ENCODE results near the gene MPDU1. TPM values are rescaled to one million over a fixed set of nuclear protein-coding genes. Genes with fewer than 3 reads are reported as not detected.
A peak's percentile ranks its signal among the peaks of the same experiment; 100 is the strongest.
"Not testable (repeated sequence)": the region's sequence is repeated elsewhere in the genome, so short reads cannot be mapped to it uniquely, and the experiment has no call there.

The MPDU1 gene
- total RNA-seq, 1 donor from 2014 or later, result 28.0 TPM

GRCh38 chr17:7579001-7579833 lies 4.4 kb upstream of the MPDU1 start, which contains the start of gene CD68:
Gene CD68 (plus strand): TSS chr17:7579638. CDS start chr17:7579678, 40 bp downstream.
- DNase-seq (peak; percentile 67), ATAC-seq (peak; percentile 38)
- intact Hi-C loops (cut with micrococcal nuclease), result no loop called here

GRCh38 chr17:7579834-7580603 lies 3.6 kb upstream of the MPDU1 start:
- intact Hi-C loops (cut with micrococcal nuclease), result no loop called here
- ATAC-seq (no peak), DNase-seq (no peak)

GRCh38 chr17:7580604-7581575 lies 2.8 kb upstream of the MPDU1 start:
- ATAC-seq, result no peak
- DNase-seq, result no peak
- intact Hi-C loops (cut with micrococcal nuclease), result no loop called here

DNA sequence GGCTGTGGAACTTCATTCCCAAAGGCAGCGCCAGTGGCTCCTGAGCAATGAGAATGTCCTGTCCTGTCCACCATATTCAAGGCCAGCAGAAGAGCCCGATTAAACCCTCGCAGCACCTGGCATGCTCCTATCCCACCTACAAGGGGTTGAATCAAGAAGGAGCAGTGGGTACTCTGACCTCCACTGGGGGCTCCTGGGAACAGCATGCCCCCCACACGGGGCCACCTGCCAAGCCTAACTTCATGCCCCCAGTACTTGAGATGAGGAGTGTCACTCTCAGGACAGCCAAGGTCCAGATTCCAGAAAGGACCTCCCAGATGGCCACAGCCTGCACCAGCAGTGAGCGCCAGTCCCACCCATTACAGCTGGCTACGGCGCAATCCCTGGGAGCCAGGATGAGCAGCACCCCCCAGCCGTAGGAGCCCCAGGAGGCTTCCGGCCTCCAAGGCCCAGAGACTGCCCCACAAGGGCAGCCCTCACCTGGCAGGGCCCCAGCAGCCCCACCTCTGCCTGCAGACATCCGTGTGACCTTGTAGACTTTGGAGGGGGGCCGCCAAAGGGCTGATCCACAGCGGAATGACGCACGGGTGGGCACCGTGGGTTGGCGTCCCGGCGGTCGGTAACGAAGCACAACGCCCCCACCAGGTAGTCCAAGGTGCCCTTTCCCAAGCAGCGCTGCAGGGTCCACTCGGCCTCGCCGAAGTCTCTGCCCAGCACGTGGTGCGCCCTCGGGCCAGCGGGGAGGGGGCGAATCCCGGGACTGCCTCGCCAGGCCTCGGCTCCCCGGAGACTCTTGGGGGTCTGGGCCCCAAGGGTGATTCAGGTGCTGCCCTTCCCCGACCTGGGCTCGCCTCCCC lies 1.0 kb upstream of the MPDU1 start:
- intact Hi-C loops (cut with micrococcal nuclease), result no loop called here
- DNase-seq (peak; percentile 52), ATAC-seq (peak; percentile 0)

GRCh38 chr17:7586673-7587419 lies 3.2 kb downstream of the MPDU1 start:
- ATAC-seq, result no peak
- intact Hi-C loops (cut with micrococcal nuclease), result no loop called here
- DNase-seq, result peak; percentile 54

- intact Hi-C loops (cut with micrococcal nuclease), result no loop called here
- no peak for ATAC-seq
- DNase-seq, result no peak
Observed at GRCh38 chr17:7587420-7588151, 3.9 kb downstream of the MPDU1 start.

- intact Hi-C loops (cut with micrococcal nuclease), result no loop called here
- peak; percentile 2 for ATAC-seq
Observed at GRCh38 chr17:7588553-7589203, 5.0 kb downstream of the MPDU1 start.

GRCh38 chr17:7589204-7589868 lies 5.7 kb downstream of the MPDU1 start:
- intact Hi-C loops (cut with micrococcal nuclease), result no loop called here
- ATAC-seq, result peak; percentile 84

More at GRCh38 chr17:7588553-7589203, 5.0 kb downstream of the MPDU1 start:
- DNase-seq, result no peak

DNA sequence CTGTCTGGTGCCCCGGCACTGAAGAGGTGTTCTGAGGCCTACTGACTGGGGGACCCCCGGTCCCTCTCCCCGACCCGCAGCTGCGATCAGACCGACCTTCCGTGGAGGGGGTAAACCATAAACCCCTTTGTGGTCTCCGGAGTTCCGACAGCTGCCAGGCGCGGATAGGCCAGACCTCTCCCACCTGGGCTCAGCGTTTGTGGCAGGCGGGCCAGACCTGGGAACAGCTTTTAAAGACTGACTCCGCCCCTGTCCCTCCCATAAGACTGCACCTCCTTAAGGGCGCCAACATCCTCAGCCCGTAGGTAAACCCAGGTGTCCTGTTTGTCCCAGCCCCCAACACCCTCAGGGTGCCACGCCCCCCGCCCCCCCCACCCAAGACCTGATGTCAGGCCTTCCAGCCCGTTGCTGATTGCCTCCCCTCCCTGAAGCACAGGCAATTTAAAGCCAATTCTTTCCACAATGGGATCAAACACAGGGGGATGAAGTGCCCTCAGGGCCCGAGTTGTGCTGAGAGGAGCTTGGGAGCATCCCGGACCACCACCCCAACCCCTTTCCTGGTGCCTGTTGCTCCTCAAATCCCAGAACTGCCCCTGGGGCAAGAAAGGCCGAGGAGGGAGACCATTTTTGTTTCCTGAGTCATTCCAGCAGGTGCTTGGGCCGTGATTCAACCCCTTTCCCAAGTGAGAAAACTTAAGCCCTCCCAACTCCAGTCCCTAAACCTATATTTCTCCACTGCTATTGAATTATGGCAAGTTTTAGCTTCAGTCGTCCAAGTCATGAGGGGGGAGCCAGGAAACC lies 6.4 kb downstream of the MPDU1 start, which contains the start of gene SOX15:
SOX15 (minus strand) TSS at position 204 of the 801 bp plus-strand sequence. CDS start 418 bp downstream, outside the sequence.
- ATAC-seq, result peak; percentile 2
- DNase-seq, result no peak
- intact Hi-C loops (cut with micrococcal nuclease), result no loop called here

More at GRCh38 chr17:7589204-7589868, 5.7 kb downstream of the MPDU1 start:
- DNase-seq, result peak; percentile 92

- intact Hi-C loops (cut with micrococcal nuclease), result no loop called here
- ATAC-seq (no peak), DNase-seq (no peak)
Observed at GRCh38 chr17:7590743-7591142, 7.1 kb downstream of the MPDU1 start.

- no peak for ATAC-seq
- DNase-seq, result no peak
- intact Hi-C loops (cut with micrococcal nuclease), result no loop called here
Observed at GRCh38 chr17:7591596-7591995, 7.9 kb downstream of the MPDU1 start.

DNA sequence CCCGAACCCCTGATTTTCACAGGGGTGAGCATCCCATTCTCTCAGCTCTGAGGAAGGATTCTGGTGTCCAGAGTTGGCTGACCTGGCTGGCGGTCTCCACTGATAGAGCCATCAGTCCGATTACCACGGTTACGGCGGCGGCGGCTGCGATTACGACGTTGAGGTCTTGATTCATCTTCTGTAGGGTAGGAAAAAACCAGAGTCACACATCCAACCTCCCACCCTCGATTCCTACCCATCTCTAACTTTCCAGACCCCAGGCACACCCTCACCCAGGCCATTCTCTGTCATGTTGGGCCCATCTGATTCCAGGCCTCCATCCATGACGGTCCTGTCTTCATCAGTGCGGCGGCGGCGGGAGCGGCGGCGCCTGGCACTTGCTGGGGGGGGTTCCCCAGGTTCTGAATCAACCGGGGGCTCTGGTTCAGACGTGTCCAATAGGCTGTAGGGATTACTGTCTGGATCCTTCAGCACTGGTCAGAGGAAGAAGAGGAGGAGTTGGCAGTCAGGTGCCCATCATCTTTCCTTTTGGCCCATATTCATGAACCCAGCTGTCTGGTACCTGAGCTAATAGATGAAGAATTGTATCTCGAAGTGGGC lies 8.9 kb downstream of the MPDU1 start:
- DNase-seq (no peak), ATAC-seq (no peak)
- intact Hi-C loops (cut with micrococcal nuclease), result no loop called here

DNA sequence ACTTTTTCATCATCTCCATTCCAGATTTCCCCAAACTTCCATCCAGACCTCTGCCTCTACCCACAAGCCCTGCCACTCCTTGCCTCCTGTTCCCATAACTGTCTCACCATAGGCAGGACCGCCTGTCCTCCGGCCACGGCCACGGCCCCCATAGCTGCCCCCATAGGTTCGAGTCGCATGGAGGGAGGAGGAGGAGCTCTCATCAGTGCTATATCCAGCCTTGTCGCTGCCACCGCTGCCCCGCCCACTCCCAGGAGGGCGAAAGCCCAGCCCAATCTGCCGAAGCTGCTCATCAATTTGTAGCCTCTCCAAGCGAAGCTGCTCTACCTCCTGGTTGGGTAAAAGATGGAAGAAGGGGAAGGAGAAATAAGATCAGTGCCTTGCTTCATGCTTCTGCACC lies 9.6 kb downstream of the MPDU1 start:
- intact Hi-C loops (cut with micrococcal nuclease), result no loop called here
- DNase-seq (no peak), ATAC-seq (no peak)

GRCh38 chr17:7597561-7597960 lies 13.9 kb downstream of the MPDU1 start:
- intact Hi-C loops (cut with micrococcal nuclease); DNase-seq; ATAC-seq: not testable (repeated sequence)

GRCh38 chr17:7606280-7606679 lies 22.6 kb downstream of the MPDU1 start:
- DNase-seq (no peak), ATAC-seq (peak; percentile 97)

More at GRCh38 chr17:7606280-7606679, 22.6 kb downstream of the MPDU1 start:
- intact Hi-C loops (cut with micrococcal nuclease), result no loop called here
